Mesothelial cell of epicardium (in vitro differentiated cells): Measurements from ENCODE around the gene JMJD7. TPM values are rescaled to one million over a fixed set of nuclear protein-coding genes. Genes with fewer than 3 reads are reported as not detected.

ENCODE experiments used
- DNase-seq, 2 experiments: peaks; one replicate each; pipeline ENCODE4 v3.0.0; 2021; ENCODE audit warnings: low spot score in 2 of 2; ENCODE audit not compliant: unreplicated experiment in 2 of 2
- H3K27ac Mint-ChIP-seq: 2 replicates; pipeline ENCODE4 v1.8.0; 2021; ENCODE audit warnings: mixed read lengths
- H3K27me3 Mint-ChIP-seq: 2 replicates; pipeline ENCODE4 v1.8.0; 2021; ENCODE audit warnings: low read depth, mixed read lengths
- H3K36me3 Mint-ChIP-seq: 2 replicates; pipeline ENCODE4 v1.8.0; 2021; ENCODE audit warnings: mixed read lengths
- H3K4me1 Mint-ChIP-seq: 2 replicates; pipeline ENCODE4 v1.8.0; 2021; ENCODE audit warnings: mixed read lengths
- H3K4me3 Mint-ChIP-seq: 2 replicates; pipeline ENCODE4 v1.8.0; 2021; ENCODE audit warnings: mild to moderate bottlenecking, moderate library complexity, mixed read lengths
- H3K9me3 Mint-ChIP-seq: 2 replicates; pipeline ENCODE4 v1.8.0; 2021; ENCODE audit warnings: mixed read lengths
- CTCF ChIP-seq: fragments of 200-600 bp; sonication (generic); IDR thresholded peaks from one replicate; pipeline ENCODE4 v1.5.0; 2021; ENCODE audit warnings: antibody characterized with exemption; ENCODE audit not compliant: unreplicated experiment
- total RNA-seq: library from RNA; stranded (reverse); gene quantifications from 3 replicates; pipeline ENCODE4 v1.2.1, GENCODE V29; 2021

The JMJD7 gene
- total RNA-seq, 1 donor from 2014 or later, result 27.6 TPM

- no peak overlapping the region for H3K27ac Mint-ChIP-seq
- no peak for DNase-seq
- H3K4me3 Mint-ChIP-seq, result no peak overlapping the region
- H3K36me3 Mint-ChIP-seq, result no peaks in the 10 kb centered on the region
- H3K9me3 Mint-ChIP-seq, result no peaks in the 10 kb centered on the region
- no peak for TF ChIP-seq CTCF
- H3K27me3 Mint-ChIP-seq, result peaks cover under 1% of the 10 kb centered on the region
- no peaks in the 10 kb centered on the region for H3K4me1 Mint-ChIP-seq
These were observed 46.8 kb downstream of the JMJD7 start for GRCh38 chr15:41874736-41875135.

GRCh38 chr15:41876007-41876406 is 48.1 kb downstream of the JMJD7 start:
- H3K27me3 Mint-ChIP-seq, result peaks cover 8% of the 10 kb centered on the region

DNA sequence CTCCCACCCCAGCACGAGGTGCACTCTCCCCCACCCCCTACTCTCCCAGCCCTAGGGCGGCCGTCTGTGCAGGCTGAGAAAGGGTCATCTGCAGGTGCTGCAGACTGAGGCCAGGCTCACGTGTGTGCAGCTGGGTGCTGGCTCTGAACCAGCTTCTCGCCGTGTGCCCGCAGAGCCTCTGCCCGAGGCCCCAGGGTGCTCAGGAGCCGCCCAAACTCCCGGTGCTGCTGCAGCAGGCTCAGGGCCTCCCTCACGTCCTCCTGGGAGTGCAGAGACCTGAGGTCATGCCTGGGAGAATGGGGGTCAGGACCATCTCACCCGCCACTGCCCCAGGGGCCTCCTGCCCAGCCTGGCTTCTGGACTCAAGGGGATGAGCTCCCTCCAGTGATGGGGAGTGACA is 48.8 kb downstream of the JMJD7 start:
- Mint-ChIP-seq H3K27me3 (peaks cover 15% of the 10 kb centered on the region), H3K4me3 (no peak overlapping the region), H3K4me1 (peaks cover 4% of the 10 kb centered on the region), H3K9me3 (no peaks in the 10 kb centered on the region), H3K36me3 (no peaks in the 10 kb centered on the region), H3K27ac (no peak overlapping the region)
- no peak for DNase-seq
- TF ChIP-seq CTCF, result no peak

More at GRCh38 chr15:41876007-41876406, 48.1 kb downstream of the JMJD7 start:
- no peak overlapping the region for H3K4me3 Mint-ChIP-seq
- H3K9me3 Mint-ChIP-seq, result no peaks in the 10 kb centered on the region
- no peaks in the 10 kb centered on the region for H3K36me3 Mint-ChIP-seq
- no peak overlapping the region for H3K27ac Mint-ChIP-seq
- H3K4me1 Mint-ChIP-seq, result no peaks in the 10 kb centered on the region
- no peak for TF ChIP-seq CTCF
- DNase-seq, result no peak

- Mint-ChIP-seq H3K27ac (no peak overlapping the region), H3K27me3 (peaks cover 20% of the 10 kb centered on the region)
- no peak for DNase-seq
These were observed 49.9 kb downstream of the JMJD7 start for GRCh38 chr15:41877631-41878354.

GRCh38 chr15:41878355-41878699 is 50.4 kb downstream of the JMJD7 start:
- Mint-ChIP-seq H3K4me1 (peaks cover 10% of the 10 kb centered on the region), H3K27me3 (peaks cover 20% of the 10 kb centered on the region), H3K36me3 (no peaks in the 10 kb centered on the region), H3K4me3 (no peak overlapping the region), H3K9me3 (no peaks in the 10 kb centered on the region), H3K27ac (no peak overlapping the region)
- no peak for DNase-seq
- TF ChIP-seq CTCF, result no peak

More at GRCh38 chr15:41877631-41878354, 49.9 kb downstream of the JMJD7 start:
- Mint-ChIP-seq H3K9me3 (no peaks in the 10 kb centered on the region), H3K36me3 (no peaks in the 10 kb centered on the region), H3K4me1 (peaks cover 10% of the 10 kb centered on the region), H3K4me3 (no peak overlapping the region)
- TF ChIP-seq CTCF, result no peak
